Loucy (cell line): Measurements from ENCODE around the gene SPATC1L.
"Not testable (repeated sequence)": the region's sequence is repeated elsewhere in the genome, so short reads cannot be mapped to it uniquely, and the experiment has no call there.

Experiments used
- EZH2phosphoT487 ChIP-seq: fragments of 200-600 bp; IDR thresholded peaks from 2 replicates; pipeline ENCODE4 v1.6.1; 2018; ENCODE audit warnings: antibody characterized with exemption, mild to moderate bottlenecking, moderate library complexity, borderline replicate concordance
- TF ChIP-seq, protein P1 (sequence below): fragments of 200-600 bp; sonication (generic); conservative IDR thresholded peaks from 2 replicates; pipeline ENCODE4 v1.5.1; 2014; ENCODE audit warnings: mild to moderate bottlenecking, antibody characterized with exemption, low read length

DNA sequence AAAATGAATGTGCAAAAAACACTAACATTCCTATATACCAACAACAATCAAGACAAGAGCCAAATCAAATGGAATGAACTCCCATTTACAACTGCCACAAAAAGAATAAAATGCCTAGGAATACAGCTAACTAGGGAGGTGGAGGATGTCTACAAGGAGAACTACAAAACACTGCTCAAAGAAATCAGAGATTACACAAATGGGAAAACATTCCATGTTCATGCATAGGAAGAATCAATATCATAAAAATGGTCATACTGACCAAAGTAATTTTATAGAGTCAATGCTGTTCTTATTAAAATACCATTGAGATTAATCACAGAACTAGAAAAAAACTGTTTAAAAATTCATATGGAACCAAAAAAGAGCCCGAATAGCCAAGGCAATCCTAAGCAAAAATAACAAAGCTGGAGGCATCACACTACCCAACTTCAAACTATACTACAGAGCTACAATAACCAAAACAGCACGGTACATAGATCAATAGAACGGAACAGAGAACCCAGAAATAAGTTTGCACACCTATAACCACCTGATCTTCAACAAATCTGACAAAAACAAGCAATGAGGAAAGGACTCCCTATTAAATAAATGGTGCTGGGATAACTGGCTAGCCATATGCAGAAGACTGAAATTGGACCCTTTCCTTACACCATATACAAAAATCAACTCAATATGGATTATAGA, 7.7 kb downstream of the SPATC1L start:
- TF ChIP-seq, protein P1, sequence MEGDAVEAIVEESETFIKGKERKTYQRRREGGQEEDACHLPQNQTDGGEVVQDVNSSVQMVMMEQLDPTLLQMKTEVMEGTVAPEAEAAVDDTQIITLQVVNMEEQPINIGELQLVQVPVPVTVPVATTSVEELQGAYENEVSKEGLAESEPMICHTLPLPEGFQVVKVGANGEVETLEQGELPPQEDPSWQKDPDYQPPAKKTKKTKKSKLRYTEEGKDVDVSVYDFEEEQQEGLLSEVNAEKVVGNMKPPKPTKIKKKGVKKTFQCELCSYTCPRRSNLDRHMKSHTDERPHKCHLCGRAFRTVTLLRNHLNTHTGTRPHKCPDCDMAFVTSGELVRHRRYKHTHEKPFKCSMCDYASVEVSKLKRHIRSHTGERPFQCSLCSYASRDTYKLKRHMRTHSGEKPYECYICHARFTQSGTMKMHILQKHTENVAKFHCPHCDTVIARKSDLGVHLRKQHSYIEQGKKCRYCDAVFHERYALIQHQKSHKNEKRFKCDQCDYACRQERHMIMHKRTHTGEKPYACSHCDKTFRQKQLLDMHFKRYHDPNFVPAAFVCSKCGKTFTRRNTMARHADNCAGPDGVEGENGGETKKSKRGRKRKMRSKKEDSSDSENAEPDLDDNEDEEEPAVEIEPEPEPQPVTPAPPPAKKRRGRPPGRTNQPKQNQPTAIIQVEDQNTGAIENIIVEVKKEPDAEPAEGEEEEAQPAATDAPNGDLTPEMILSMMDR: not testable (repeated sequence)
- TF ChIP-seq EZH2phosphoT487: not testable (repeated sequence)
